Keratinocyte (primary cell): Measurements from ENCODE around the gene SALL4. TPM values are rescaled to one million over a fixed set of nuclear protein-coding genes. Genes with fewer than 3 reads are reported as not detected.
"Not testable (repeated sequence)": the region's sequence is repeated elsewhere in the genome, so short reads cannot be mapped to it uniquely, and the experiment has no call there.

ENCODE experiments used
- DNase-seq: peaks from one replicate; pipeline ENCODE4 v3.0.0-alpha.2; 2011; ENCODE audit warnings: low read depth, missing footprints, low spot score
- FAIRE-seq: peaks from 2 replicates; lab custom pipeline; 2011; peaks lifted over from hg19 to GRCh38; lab: Jason Lieb, UNC
- H2AFZ ChIP-seq: 2 replicates; pipeline ENCODE4 v1.6.0; 2012; ENCODE audit warnings: low read length, control low read depth, inconsistent platforms; ENCODE audit not compliant: control insufficient read depth
- H3K27ac ChIP-seq: 2 replicates; pipeline ENCODE4 v1.5.1; 2011; ENCODE audit warnings: low read length; ENCODE audit not compliant: control insufficient read depth, insufficient read depth
- H3K27me3 ChIP-seq: 3 replicates; pipeline ENCODE4 v1.6.0; 2011; ENCODE audit warnings: low read length; ENCODE audit not compliant: control insufficient read depth, insufficient read depth; ENCODE audit errors: extremely low read depth
- H3K36me3 ChIP-seq, 2 experiments: 2 replicates in 1 of 2; 3 replicates in 1 of 2; pipeline ENCODE4 v1.5.1; 2011; ENCODE audit warnings: low read length in 2 of 2, mild to moderate bottlenecking in 1 of 2; ENCODE audit not compliant: control insufficient read depth in 2 of 2, insufficient read depth in 2 of 2; ENCODE audit errors: extremely low read depth in 1 of 2
- H3K4me1 ChIP-seq: 3 replicates; pipeline ENCODE4 v1.5.1; 2011; ENCODE audit warnings: low read length; ENCODE audit not compliant: control insufficient read depth, insufficient read depth; ENCODE audit errors: extremely low read depth
- H3K4me2 ChIP-seq: 3 replicates; pipeline ENCODE4 v1.6.0; 2011; ENCODE audit warnings: low read depth, low read length; ENCODE audit not compliant: control insufficient read depth, insufficient read depth; ENCODE audit errors: extremely low read depth
- H3K4me3 ChIP-seq, 3 experiments: fragments of 200-600 bp in 1 of 3; sonication (generic) in 1 of 3; 2 replicates in 2 of 3; 3 replicates in 1 of 3; pipeline ENCODE4 v1.5.1; 2011 to 2016; ENCODE audit warnings: low read length in 3 of 3, mild to moderate bottlenecking in 3 of 3, control low read depth in 2 of 3, inconsistent platforms in 1 of 3, low read depth in 1 of 3, mixed read lengths in 1 of 3, mixed run types in 1 of 3, moderate library complexity in 1 of 3; ENCODE audit not compliant: control insufficient read depth in 2 of 3, insufficient read depth in 2 of 3; ENCODE audit errors: extremely low read depth in 1 of 3
- H3K79me2 ChIP-seq: 2 replicates; pipeline ENCODE4 v1.6.0; 2012; ENCODE audit warnings: low read length; ENCODE audit not compliant: control insufficient read depth, insufficient read depth
- H3K9ac ChIP-seq: 3 replicates; pipeline ENCODE4 v1.6.0; 2011; ENCODE audit warnings: low read length; ENCODE audit not compliant: control insufficient read depth, insufficient read depth; ENCODE audit errors: extremely low read depth
- H3K9me1 ChIP-seq: 3 replicates; pipeline ENCODE4 v1.6.0; 2011; ENCODE audit warnings: low read length; ENCODE audit not compliant: control insufficient read depth, insufficient read depth; ENCODE audit errors: extremely low read depth
- H3K9me3 ChIP-seq: 2 replicates; pipeline ENCODE4 v1.5.1; 2012; ENCODE audit warnings: low read depth, low read length; ENCODE audit not compliant: control insufficient read depth
- H4K20me1 ChIP-seq: 3 replicates; pipeline ENCODE4 v1.6.0; 2011; ENCODE audit warnings: low read length; ENCODE audit not compliant: control insufficient read depth, insufficient read depth; ENCODE audit errors: extremely low read depth
- EZH2 ChIP-seq: IDR thresholded peaks from one replicate; pipeline ENCODE4 v1.6.1; 2012; ENCODE audit warnings: inconsistent platforms, mild to moderate bottlenecking, low read length, moderate library complexity
- dilution Hi-C: fragments of 300-500 bp; cut with MboI; formaldehyde crosslinking; loops from one replicate; pipeline ENCODE4 v1.7.0; 2020; ENCODE audit warnings: low sequenced_read_pairs; ENCODE audit not compliant: extremely low pct_ligation_motif_present
- polyA plus RNA-seq, 5 experiments: library from polyadenylated mRNA; depleted of rRNA in 3 of 5; stranded (reverse) in 3 of 5; stranded (forward) in 1 of 5; unstranded in 1 of 5; fragments of >200 nt; gene quantifications; 1 replicate in 1 of 5; 2 replicates in 3 of 5; 3 replicates in 1 of 5; pipeline versions ENCODE4 v1.2.1 to v1.2.3, GENCODE V29; 2011 to 2012; ENCODE audit warnings: missing spikeins in 2 of 5, low read depth in 1 of 5, low replicate concordance in 1 of 5
- TF ChIP-seq, protein P1 (sequence below), 3 experiments: IDR thresholded peaks in 1 of 3; conservative IDR thresholded peaks in 1 of 3; optimal IDR thresholded peaks in 1 of 3; 2 replicates in 2 of 3; 3 replicates in 1 of 3; pipeline versions ENCODE3 to v1.5.1; 2011; ENCODE audit warnings: low read length in 3 of 3, mild to moderate bottlenecking in 3 of 3, moderate library complexity in 2 of 3, control low read depth in 1 of 3, inconsistent platforms in 1 of 3; ENCODE audit not compliant: insufficient read depth in 2 of 3; ENCODE audit errors: extremely low read depth in 1 of 3

SALL4 gene
- polyA plus RNA-seq, 1 donor (not counting 4 experiments of a cell fraction or from before 2014, with no cell fraction given): 0.04 TPM

- TF ChIP-seq, protein P1, sequence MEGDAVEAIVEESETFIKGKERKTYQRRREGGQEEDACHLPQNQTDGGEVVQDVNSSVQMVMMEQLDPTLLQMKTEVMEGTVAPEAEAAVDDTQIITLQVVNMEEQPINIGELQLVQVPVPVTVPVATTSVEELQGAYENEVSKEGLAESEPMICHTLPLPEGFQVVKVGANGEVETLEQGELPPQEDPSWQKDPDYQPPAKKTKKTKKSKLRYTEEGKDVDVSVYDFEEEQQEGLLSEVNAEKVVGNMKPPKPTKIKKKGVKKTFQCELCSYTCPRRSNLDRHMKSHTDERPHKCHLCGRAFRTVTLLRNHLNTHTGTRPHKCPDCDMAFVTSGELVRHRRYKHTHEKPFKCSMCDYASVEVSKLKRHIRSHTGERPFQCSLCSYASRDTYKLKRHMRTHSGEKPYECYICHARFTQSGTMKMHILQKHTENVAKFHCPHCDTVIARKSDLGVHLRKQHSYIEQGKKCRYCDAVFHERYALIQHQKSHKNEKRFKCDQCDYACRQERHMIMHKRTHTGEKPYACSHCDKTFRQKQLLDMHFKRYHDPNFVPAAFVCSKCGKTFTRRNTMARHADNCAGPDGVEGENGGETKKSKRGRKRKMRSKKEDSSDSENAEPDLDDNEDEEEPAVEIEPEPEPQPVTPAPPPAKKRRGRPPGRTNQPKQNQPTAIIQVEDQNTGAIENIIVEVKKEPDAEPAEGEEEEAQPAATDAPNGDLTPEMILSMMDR (optimal IDR thresholded peaks at IDR 0.05 in 1 of 3, IDR thresholded peaks at IDR 0.05 in 1 of 3, conservative IDR thresholded peaks at IDR 0.05 in 1 of 3; ENCODE audit: extremely low read depth in 1 of 3, insufficient read depth in 2 of 3, low read length in 3 of 3): no peak
- no peak for TF ChIP-seq EZH2
- Histone ChIP-seq H3K9ac (no peak overlapping the region), H3K4me1 (no peaks in the 10 kb centered on the region), H3K4me2 (no peak overlapping the region), H3K4me3 (no peak overlapping the region), H2AFZ (no peak overlapping the region), H3K79me2 (no peaks in the 10 kb centered on the region), H3K27ac (no peak overlapping the region), H3K36me3 (no peaks in the 10 kb centered on the region), H3K9me3 (no peaks in the 10 kb centered on the region), H4K20me1 (no peaks in the 10 kb centered on the region), H3K27me3 (peaks cover 5% of the 10 kb centered on the region), H3K9me1 (no peaks in the 10 kb centered on the region)
- no peak for DNase-seq
- no peak for FAIRE-seq
- dilution Hi-C loops: no loop called here
These were observed 24.1 kb upstream of the SALL4 start for GRCh38 chr20:51826372-51826771.

DNA sequence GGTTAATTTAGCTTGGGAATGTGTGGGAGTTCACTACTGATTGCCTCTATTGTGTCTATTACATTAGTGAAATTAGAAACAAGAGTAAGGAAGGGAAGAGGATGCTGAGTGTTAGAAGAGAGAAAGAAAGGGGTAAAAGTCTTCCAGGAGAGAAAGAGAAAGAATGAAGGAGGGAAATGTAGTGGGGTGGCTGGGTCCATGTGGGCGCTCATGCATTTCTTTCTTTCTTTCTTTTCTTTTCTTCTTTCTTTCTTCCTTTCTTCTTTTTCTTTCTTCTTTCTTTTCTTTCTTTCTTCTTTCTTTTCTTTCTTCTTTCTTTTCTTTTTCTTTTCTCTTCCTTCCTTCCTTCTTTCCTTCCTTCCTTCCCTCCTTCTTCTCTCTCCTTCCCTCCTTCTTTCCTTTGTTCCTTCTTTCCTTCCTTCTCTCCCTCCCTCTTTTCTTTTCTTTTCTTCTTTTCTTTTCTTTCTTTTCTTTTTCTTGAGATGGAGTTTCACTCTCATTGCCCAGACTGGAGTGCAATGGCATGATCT, 16.2 kb upstream of the SALL4 start:
- Histone ChIP-seq H3K4me2 (no peak overlapping the region), H3K9ac (no peak overlapping the region), H3K9me1 (no peaks in the 10 kb centered on the region), H3K27ac (no peak overlapping the region), H4K20me1 (no peaks in the 10 kb centered on the region), H2AFZ (no peak overlapping the region), H3K4me3 (no peak overlapping the region), H3K4me1 (no peaks in the 10 kb centered on the region), H3K79me2 (no peaks in the 10 kb centered on the region), H3K9me3 (no peaks in the 10 kb centered on the region), H3K27me3 (no peaks in the 10 kb centered on the region), H3K36me3 (no peaks in the 10 kb centered on the region)
- TF ChIP-seq, protein P1 (optimal IDR thresholded peaks at IDR 0.05 in 1 of 3, IDR thresholded peaks at IDR 0.05 in 1 of 3, conservative IDR thresholded peaks at IDR 0.05 in 1 of 3; ENCODE audit: extremely low read depth in 1 of 3, insufficient read depth in 2 of 3, low read length in 3 of 3): no peak
- no peak for TF ChIP-seq EZH2
- dilution Hi-C loops: no loop called here
- no peak for FAIRE-seq
- DNase-seq: no peak

- H3K4me2 ChIP-seq, H3K9me3 ChIP-seq, H3K4me3 ChIP-seq, H3K9ac ChIP-seq, H3K4me1 ChIP-seq, dilution Hi-C loops, H3K9me1 ChIP-seq, FAIRE-seq, H3K27ac ChIP-seq, H2AFZ ChIP-seq, H4K20me1 ChIP-seq, H3K36me3 ChIP-seq, H3K79me2 ChIP-seq, H3K27me3 ChIP-seq, DNase-seq: not testable (repeated sequence)
These were observed 14.5 kb upstream of the SALL4 start for GRCh38 chr20:51816856-51817255.
